Measurements from ENCODE around the gene MSL2.

DNA sequence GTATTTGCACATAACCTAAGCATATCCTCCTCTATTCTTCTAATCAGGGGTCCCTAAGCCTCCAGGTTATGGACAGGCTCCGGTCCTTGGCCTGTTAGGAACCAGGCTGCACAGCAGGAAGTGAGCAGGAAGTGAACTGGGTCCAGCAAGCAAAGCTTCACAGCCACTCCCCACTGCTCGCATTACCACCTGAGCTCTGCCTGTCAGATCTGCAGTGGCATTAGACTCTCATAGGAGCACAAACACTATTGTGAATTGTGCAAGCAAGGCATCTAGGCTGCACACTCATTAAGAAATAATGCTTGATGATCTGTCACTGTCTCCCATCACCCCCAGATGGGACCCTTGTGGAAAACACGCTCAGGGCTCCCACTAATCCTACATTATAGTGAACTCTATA is 9.8 kb downstream of the MSL2 start:
- TF ChIP-seq, protein P1, sequence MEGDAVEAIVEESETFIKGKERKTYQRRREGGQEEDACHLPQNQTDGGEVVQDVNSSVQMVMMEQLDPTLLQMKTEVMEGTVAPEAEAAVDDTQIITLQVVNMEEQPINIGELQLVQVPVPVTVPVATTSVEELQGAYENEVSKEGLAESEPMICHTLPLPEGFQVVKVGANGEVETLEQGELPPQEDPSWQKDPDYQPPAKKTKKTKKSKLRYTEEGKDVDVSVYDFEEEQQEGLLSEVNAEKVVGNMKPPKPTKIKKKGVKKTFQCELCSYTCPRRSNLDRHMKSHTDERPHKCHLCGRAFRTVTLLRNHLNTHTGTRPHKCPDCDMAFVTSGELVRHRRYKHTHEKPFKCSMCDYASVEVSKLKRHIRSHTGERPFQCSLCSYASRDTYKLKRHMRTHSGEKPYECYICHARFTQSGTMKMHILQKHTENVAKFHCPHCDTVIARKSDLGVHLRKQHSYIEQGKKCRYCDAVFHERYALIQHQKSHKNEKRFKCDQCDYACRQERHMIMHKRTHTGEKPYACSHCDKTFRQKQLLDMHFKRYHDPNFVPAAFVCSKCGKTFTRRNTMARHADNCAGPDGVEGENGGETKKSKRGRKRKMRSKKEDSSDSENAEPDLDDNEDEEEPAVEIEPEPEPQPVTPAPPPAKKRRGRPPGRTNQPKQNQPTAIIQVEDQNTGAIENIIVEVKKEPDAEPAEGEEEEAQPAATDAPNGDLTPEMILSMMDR (IDR thresholded peaks at IDR 0.05; ENCODE audit: insufficient read depth, low read length, poor library complexity, severe bottlenecking), result no peak
- no peak for TF ChIP-seq EZH2phosphoT487 (conservative IDR thresholded peaks at IDR 0.05; ENCODE audit: low read length)
